NCI-H146 (cell line): ENCODE data around the gene TRIM50.
"Not testable (repeated sequence)": the region's sequence is repeated elsewhere in the genome, so short reads cannot be mapped to it uniquely, and the experiment has no call there.

Experiments used
- DNase-seq: peaks from one replicate; lab custom pipeline; 2025; lab: John Stamatoyannopoulos, UW

TRIM50 gene

DNA sequence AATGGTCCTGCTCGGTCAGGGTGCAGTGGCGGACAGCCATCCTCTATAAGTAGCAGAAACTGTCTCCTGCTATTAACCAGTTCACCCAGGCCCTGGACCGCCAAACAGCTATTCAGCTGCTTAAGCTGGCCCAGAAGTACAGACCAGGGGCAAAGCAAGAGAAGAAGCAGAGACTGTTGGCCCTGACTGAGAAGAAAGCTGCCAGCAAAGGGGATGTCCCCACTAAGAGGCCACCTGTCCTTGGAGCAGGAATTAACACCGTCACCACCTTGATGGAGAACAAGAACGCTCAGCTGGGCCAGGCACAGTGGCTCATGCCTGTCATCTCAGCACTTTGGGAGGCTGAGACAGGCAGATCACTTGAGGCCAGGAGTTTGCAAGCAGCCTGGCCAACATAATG lies 13.6 kb downstream of the TRIM50 start:
- no peak for DNase-seq

DNA sequence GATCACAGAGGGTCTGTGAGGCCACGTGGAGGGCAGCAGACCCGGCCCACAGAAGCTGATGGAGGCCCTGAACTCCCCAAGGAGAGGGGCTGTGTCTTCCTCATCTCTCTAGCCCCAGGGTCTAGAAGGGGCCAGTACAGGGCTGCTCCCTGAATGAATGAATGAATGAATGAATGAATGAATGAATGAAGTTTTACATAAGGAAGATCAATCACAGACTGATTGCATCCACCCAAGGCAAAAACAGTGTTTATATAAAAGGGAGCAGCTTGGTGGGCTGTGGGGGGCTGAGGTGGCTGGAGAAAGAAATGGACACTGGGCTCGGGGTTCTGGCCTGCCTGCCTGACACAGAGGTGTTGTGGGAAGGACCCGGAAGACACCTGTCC lies 14.4 kb downstream of the TRIM50 start:
- DNase-seq = no peak

DNA sequence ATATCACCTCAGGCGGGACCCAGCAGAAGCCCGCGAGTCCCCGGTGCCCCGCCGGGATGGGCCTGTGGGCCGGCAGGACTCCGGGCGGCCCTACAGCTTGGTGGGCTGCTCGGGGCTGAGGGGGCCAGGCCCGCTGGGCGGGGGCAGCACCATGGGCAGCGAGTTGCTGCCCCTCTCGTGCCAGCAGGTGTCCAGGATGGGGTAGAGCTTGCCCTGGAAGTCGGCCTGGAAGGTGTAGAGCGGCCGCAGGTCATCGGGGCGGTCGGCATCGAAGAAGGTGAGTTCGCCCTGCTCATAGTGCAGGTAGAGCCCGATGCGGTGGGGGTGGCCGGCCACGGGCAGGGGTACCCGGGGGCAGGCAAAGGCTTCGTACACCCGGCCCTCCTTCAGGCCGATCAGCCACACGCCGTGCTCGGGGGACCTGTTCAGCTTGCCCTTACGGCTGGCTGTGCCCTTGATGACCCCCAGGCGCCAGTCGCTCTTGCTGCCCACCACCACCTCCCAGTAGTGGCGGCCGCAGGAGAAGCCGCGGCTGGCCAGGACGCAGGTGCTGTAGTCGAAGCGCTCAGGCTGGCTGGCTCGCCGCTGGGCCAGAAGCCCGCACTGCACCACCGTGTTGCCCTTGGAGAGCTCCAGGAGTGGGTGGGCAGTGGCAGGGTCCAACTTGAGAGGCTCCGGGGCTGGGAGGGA lies 14.9 kb downstream of the TRIM50 start:
- DNase-seq = no peak

DNA sequence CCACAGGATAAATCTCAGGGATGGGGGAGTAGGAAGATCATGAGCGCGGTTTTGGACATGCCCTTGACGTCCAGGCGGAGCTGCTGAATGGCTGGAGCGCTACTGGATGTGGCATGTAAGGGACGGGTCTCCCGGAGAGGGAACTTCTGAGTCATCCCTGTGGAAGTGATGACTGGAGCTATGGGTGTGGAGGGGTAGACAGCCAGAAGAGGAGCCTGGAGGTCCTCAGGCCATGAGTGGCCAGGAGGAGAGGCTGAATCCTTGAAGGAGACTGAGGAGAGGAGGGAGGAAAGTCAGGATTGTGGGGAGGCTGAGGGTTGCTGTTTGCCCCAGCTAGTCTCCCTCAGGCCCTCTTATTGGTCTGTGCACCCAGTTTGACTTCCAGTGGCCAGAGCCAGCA lies 16.5 kb downstream of the TRIM50 start:
- not testable (repeated sequence) for DNase-seq

DNA sequence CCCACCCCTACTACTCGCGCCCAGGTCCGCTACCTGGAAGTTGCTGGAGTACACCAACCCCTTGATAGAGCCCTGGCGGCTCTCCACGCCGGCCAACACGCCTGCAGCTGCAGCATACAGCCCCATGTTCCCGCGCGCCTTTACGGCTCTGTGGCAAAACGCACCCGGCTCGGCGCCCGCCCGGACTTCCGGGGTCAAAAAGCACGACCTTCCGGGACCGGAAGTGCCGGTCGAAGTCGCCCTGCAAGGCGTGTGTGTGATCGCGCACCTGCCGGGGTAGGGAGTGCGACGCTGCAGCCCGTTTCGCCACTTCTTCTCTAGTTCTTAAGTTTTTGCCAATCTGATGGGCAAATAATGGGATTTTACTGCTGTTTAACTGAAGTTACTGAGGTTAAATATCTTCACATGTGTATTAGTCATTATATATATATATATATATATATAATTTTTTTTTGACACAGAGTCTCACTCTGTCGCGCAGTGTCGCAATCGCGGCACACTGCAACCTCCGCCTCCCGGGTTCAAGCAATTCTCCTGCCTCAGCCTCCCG lies 19.1 kb downstream of the TRIM50 start, which contains the start of gene NSUN5:
TSS of gene NSUN5 (minus strand) at position 162 of the 550 bp plus-strand sequence. CDS start at position 126, 36 bp downstream.
- DNase-seq = peak; percentile 93

DNA sequence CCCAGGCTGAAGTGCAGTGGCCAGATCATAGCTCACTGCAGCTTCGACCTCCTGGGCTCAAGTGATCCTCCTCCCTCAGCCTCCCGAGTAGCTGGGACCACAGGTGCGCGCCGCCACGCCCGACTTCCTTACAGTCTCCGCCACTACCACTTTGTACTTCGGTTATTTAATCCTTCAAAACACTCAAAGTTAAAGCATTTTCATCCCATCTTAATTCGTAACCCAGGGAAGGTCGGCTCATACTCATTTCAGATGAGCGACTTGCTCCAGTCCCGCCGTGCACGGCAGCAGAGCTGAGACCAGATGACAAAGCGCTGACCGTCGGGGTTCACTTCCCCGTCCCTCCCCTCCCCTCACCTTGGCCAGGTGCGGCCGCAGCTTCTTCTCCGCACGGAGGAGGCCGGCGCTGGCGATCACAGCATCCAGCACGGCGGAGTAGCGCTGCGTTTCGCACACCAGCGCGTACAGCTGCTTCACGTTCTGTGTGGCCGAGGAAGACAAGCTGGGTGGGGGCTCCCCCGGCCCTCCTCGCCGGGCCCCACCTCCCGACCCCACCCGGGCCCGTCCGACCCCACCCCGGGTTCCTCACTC lies 19.7 kb downstream of the TRIM50 start:
- DNase-seq = peak; percentile 69

DNA sequence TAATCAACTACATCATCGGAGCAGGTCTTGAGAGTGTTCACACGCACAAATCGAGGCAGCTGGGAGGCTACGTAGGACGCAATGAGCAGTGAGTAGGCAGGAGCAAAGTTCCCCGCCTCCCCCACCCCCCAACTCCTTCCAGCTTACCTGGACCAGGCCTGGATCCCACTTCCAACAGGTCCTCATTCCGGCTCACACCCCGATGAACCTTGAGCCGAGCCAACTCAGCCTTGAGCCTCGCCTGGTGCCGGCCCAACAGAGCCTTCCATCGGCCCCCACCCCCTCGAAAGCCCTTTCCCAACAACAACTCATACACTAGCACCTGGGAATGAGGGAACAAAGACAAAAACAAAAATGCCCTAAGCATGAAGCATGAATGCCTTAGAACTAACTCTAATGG lies 20.4 kb downstream of the TRIM50 start:
- no peak for DNase-seq

DNA sequence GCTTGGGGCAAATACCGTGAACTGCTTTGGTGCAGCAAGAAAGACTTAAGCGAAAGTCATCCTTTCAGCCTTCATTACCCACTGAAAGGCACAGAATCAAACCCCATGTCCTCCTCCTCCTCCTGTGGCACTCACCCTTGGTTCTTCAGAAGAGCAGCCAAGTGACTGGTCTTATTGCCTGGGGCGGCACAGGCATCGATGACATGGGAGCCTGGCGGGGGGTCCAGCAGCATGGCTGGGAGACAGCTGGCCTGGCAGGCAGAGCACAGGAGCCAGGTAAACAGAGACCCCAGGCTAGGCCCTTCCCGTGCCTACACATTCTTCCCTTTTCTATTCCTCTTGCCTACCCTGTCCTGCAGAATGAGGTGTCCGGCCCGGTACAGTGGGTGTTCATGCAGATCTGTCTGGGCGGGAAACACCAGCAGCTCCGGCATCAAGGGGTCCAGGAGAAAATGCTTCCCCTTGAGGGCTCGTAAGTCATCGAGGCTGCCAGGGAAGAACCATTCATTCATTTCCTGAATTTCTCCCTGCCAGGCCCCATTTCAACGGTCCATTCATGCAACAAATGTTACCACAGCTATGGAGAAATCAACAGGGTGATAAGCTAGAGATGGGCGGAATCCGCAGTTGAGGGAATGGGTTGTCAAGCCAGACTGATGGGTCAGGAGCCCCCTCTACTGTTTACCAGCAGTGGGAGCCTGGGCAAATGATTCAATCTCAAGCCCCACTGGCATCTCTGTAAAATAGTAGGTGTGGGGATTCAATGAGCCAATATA lies 23.1 kb downstream of the TRIM50 start:
- not testable (repeated sequence) for DNase-seq

DNA sequence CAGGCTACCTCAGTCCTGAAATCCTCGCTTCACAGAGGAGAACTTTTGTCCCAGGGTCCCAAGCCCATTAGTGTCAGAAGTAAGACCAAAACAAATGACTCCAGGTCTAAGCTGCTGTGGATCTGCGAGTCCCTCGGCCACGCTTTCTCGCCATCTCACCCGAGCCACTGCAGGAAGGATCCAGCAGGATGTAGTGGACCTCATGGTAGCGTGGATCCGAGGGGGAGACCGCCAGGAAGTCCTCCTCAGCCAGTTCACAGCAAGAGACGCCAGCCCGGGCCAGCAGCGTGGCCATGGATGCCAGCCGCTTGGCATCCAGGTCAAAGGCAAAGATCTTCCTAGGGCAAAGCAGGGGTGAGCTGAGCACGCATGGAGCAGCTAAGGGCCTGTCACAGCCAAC lies 23.8 kb downstream of the TRIM50 start:
- DNase-seq = no peak

DNA sequence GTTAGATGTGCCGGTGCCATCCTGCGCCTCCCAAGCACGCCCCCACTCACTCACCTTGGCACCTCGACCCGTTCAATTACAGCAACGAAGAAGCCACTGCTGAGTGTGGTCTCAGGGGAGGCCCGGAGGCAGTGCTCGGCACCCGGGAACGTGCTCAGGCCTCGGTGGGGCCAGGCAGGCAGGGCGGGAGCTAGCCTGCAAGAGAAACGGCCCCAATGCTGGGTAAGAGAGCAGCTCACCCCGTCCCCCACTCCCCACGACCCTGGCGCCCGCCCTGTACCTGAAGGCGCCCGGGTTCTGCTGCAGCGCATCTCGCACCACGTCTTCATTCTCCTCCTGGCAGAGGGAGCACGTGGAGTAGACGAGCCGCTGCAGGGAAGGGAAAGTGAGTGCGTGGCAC lies 24.3 kb downstream of the TRIM50 start:
- no peak for DNase-seq

DNA sequence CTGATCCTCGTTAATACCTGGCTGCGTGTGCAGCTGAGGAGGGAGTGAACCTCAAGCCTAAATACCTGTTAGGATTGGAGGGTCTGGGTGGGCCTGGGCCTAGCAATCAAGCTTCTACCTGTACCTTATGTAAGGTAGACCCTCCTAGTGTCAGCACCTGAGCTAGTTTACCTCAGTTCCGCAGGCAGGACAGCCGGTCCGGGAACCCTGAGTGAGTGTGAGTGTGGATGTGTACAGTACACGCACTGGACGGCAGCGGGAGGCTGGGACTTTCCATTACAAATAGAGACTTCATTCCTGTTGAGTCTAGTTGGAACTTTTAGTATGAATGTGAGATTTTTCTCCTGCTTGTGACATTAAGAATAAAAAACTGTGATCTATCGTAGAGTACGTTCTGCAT lies 25.0 kb downstream of the TRIM50 start:
- not testable (repeated sequence) for DNase-seq

DNA sequence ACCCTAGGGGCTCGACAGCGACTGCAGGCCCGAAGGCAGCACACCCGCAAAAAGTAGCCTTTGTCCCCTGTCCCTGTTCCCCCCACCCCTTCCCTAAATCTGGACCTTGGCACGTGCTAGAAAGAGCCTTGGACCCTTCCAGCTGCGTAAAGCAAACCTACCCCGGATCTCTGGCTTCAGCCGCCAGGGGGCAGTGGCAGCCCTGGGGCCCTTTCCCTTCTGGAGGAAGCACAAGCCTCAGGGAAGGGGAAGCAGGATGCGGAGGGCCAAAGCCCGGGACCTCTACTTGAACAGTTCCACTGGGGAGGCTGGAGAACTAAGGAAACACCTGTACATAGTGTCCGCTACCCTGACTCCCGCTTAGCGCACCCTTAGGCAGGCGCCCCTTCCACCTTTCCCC lies 26.8 kb downstream of the TRIM50 start:
- not testable (repeated sequence) for DNase-seq

DNA sequence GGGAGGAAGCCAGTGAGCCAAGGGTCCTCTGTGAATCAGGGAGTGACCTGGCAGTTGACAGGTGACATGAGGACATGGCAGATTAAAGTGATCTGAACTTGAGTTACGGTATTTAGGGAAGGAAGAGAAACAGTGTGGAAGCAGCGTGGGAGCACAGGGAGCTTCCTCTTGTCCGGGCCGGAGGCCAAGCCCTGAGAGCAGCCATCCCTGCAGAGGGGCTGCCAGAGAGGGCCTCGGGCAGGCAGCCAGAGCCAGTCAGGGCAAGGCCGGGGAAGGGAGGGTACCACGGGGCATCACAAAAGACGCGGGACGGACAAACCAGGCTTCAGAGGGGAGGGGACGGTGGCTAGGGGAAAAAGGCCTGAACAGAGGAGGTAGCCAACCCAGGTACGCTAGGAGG lies 28.1 kb downstream of the TRIM50 start:
- not testable (repeated sequence) for DNase-seq

DNA sequence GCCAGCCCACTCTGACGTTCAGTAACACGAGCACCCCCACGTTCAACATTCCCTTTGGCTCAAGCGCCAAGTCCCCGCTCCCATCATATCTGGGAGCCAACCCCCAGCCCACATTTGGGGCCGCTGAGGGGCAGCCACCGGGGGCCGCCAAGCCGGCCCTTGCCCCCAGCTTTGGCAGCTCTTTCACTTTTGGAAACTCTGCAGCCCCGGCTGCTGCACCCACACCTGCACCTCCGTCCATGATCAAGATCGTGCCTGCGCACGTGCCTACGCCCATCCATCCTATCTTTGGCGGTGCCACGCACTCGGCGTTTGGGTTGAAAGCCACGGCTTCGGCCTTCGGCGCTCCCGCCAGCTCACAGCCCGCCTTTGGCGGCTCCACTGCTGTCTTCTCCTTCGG lies 30.2 kb downstream of the TRIM50 start:
- DNase-seq = not testable (repeated sequence)

DNA sequence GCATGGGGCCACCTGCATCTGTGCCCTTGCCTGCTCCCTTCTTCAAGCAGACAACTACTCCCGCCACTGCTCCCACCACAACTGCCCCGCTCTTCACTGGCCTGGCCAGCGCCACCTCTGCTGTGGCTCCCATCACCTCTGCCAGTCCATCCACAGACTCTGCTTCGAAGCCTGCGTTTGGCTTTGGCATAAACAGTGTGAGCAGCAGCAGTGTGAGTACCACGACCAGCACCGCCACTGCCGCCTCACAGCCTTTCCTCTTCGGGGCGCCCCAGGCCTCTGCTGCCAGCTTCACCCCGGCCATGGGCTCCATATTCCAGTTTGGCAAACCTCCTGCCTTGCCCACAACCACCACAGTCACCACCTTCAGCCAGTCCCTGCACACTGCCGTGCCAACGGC lies 30.6 kb downstream of the TRIM50 start:
- DNase-seq = not testable (repeated sequence)

DNA sequence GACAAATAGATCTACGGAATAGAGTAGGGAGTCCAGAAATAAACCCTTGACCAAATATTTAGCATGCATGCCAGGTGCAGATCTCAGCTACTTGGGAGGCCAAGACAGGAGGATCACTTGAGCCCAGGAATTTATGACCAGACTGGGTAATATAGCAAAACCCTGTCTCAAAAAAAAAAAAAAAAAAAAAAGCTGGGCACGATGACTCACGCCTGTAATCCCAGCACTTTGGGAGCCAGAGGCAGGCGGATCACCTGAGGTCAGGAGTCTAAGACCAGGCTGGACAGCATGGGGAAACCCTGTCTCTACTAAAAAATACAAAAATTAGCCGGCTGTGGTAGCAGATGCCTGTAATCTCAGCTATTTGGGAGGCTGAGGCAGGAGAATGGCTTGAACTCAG lies 50.7 kb downstream of the TRIM50 start:
- not testable (repeated sequence) for DNase-seq

DNA sequence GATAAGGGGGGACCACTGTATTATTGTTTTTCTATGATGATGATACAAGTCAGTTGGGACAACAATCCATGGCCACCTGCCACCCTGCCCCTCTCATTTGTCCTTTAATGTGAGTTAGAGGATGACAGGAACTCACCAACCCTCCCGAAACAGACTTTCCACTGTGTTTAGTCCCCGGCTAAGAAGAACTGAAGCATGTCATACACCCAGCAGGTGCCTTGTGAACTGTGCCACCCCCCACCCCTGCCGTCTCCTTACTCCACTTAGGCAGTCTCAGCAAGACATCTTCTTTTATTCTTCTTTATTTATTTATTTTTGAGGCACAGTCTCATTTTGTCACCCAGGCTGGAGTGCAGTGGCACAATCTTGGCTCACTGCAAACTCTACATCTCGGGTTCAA lies 60.1 kb downstream of the TRIM50 start:
- not testable (repeated sequence) for DNase-seq

DNA sequence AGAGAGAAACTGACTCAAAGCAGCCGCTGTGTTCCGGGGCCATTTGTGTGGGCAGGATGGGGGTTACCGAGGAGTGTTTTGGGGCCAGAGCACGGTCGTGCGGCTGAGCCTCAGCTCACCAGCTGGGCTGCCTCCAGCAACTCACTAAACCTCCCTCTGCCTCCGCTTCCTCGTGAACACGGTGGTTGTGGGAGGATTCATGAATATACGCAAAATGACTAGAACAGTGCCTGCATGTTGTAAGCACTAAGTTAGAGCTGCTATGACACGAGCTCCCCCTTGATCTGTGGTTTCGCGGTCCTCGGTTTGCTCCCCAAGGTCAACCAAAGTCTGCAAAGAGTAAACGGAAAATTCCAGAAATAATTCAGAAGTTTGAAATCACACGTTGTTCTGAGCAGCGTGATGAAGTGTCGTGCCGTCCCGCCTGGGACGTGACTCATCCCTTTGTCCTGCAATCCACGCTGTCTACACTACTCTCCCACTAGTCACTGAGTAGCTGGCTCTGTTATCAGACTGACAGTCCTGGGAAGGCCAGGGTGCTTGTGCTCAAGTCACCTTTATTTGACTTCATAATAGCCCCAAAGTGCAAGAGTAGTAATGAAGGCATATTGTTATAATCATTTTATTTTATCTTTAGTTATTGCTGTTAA lies 61.0 kb downstream of the TRIM50 start:
- not testable (repeated sequence) for DNase-seq
